SH-SY5Y (cell line): ENCODE measurements around the gene SQSTM1.

Experiments
- GATA2 ChIP-seq: IDR thresholded peaks from 2 replicates; pipeline ENCODE4 v1.6.1; 2011; ENCODE audit warnings: mild to moderate bottlenecking, low read depth, low read length
- GATA3 ChIP-seq: IDR thresholded peaks from 2 replicates; pipeline ENCODE4 v1.6.1; 2011; ENCODE audit warnings: low read depth, mild to moderate bottlenecking, low read length, moderate library complexity

GRCh38 chr5:179866241-179867078, 45.8 kb downstream of the SQSTM1 start:
- no peak for TF ChIP-seq GATA2
- TF ChIP-seq GATA3, result no peak
